GM19099 (cell line): Measurements from ENCODE around the gene MYOD1.

Experiments
- POLR2A ChIP-seq: IDR thresholded peaks from 3 replicates; pipeline ENCODE4 v1.6.1; 2011; ENCODE audit warnings: low read depth; ENCODE audit not compliant: insufficient read length; ENCODE audit errors: extremely low read depth

The MYOD1 gene

GRCh38 chr11:17718510-17718962 is 835 bp upstream of the MYOD1 start:
- no peak for TF ChIP-seq POLR2A

- no peak for TF ChIP-seq POLR2A
These were observed 796 bp downstream of the MYOD1 start for GRCh38 chr11:17719938-17720795.

GRCh38 chr11:17720796-17721171 is 1.4 kb downstream of the MYOD1 start:
- TF ChIP-seq POLR2A = no peak

- no peak for TF ChIP-seq POLR2A
These were observed 2.0 kb downstream of the MYOD1 start for GRCh38 chr11:17721242-17721999.

GRCh38 chr11:17722000-17722643 is 2.8 kb downstream of the MYOD1 start:
- TF ChIP-seq POLR2A = no peak

- no peak for TF ChIP-seq POLR2A
These were observed 4.9 kb downstream of the MYOD1 start for GRCh38 chr11:17724020-17724908.

- TF ChIP-seq POLR2A = no peak
These were observed 5.8 kb downstream of the MYOD1 start for GRCh38 chr11:17725174-17725573.

- no peak for TF ChIP-seq POLR2A
These were observed 10.8 kb downstream of the MYOD1 start for GRCh38 chr11:17730137-17730536.

- TF ChIP-seq POLR2A = no peak
These were observed 11.5 kb downstream of the MYOD1 start for GRCh38 chr11:17730608-17731462.

GRCh38 chr11:17733261-17733660 is 13.9 kb downstream of the MYOD1 start:
- no peak for TF ChIP-seq POLR2A

- TF ChIP-seq POLR2A = no peak
These were observed 15.1 kb downstream of the MYOD1 start, which contains the start of gene KCNC1 for GRCh38 chr11:17734418-17734911. Gene KCNC1, plus strand, starts transcription at chr11:17734781. Its CDS starts 1,222 bp downstream, at chr11:17736003.

- TF ChIP-seq POLR2A = no peak
These were observed 15.8 kb downstream of the MYOD1 start for GRCh38 chr11:17734986-17735817.

- no peak for TF ChIP-seq POLR2A
These were observed 16.6 kb downstream of the MYOD1 start for GRCh38 chr11:17735818-17736578.
